WTC11 (cell line): ENCODE results near the gene SLC43A3.

Experiments used
- CTCF ChIP-seq: fragments of 200-600 bp; IDR thresholded peaks from 2 replicates; pipeline ENCODE4 v1.8.0; 2022; ENCODE audit warnings: antibody characterized with exemption
- NFYB ChIP-seq: sonication (generic); formaldehyde crosslinking; conservative IDR thresholded peaks from 2 replicates; pipeline ENCODE4 v1.8.0; 2022; ENCODE audit warnings: low read depth, missing genetic modification reagents
- NR3C1 ChIP-seq: sonication (generic); formaldehyde crosslinking; conservative IDR thresholded peaks from 2 replicates; pipeline ENCODE4 v1.8.1; 2023; ENCODE audit warnings: low read depth, mild to moderate bottlenecking, missing genetic modification reagents
- SMAD4 ChIP-seq: sonication (generic); formaldehyde crosslinking; IDR thresholded peaks from 2 replicates; pipeline ENCODE4 v1.8.0; 2022; ENCODE audit warnings: mild to moderate bottlenecking, missing genetic modification reagents
- ZNF512 ChIP-seq: sonication (generic); formaldehyde crosslinking; IDR thresholded peaks from 2 replicates; pipeline ENCODE4 v1.8.1; 2022; ENCODE audit warnings: missing genetic modification reagents, borderline replicate concordance
- ZSCAN18 ChIP-seq: fragments of 250-450 bp; sonication (Bioruptor Pico); IDR thresholded peaks from 2 replicates; pipeline ENCODE4 v2.1.2; 2022; ENCODE audit warnings: mild to moderate bottlenecking, moderate library complexity

GRCh38 chr11:57357856-57358255, 69.1 kb downstream of the SLC43A3 start:
- TF ChIP-seq CTCF = no peak
- TF ChIP-seq ZSCAN18 (CRISPR knock-in tag) = no peak
- no peak for TF ChIP-seq ZNF512 (CRISPR knock-in tag)
- no peak for TF ChIP-seq NR3C1
- TF ChIP-seq NFYB (CRISPR knock-in tag) = no peak
- TF ChIP-seq SMAD4 (CRISPR knock-in tag) = no peak
